Right renal cortex interstitium (tissue), 3 donors: ENCODE data around the gene SEMA6B. TPM values are rescaled to one million over a fixed set of nuclear protein-coding genes. Genes with fewer than 3 reads are reported as not detected.
"Not testable (repeated sequence)": the region's sequence is repeated elsewhere in the genome, so short reads cannot be mapped to it uniquely, and the experiment has no call there.

ENCODE experiments used
- DNase-seq, 3 donors: peaks; one replicate each; pipeline ENCODE4 v3.0.0-alpha.2; 2013; ENCODE audit warnings: low read depth in 3 of 3, low spot score in 2 of 3
- polyA plus RNA-seq, 3 donors: library from polyadenylated mRNA; unstranded; fragments of 120-200 nt; gene quantifications; one replicate each; pipeline ENCODE4 v1.2.1, GENCODE V29; 2013; ENCODE audit not compliant: insufficient read length in 3 of 3

The SEMA6B gene
- polyA plus RNA-seq, 3 donors = 1.7 to 2.7 (median 2.2) TPM

- DNase-seq = no peak
Measured at GRCh38 chr19:4576016-4576933, 16.8 kb upstream of the SEMA6B start.

GRCh38 chr19:4575267-4576015 is 16.0 kb upstream of the SEMA6B start:
- DNase-seq = peak in 1 of 3 donors; percentile 43

- DNase-seq = no peak
Measured at GRCh38 chr19:4573682-4574081, 14.2 kb upstream of the SEMA6B start.

- no peak for DNase-seq
Measured at GRCh38 chr19:4571305-4571917, 11.9 kb upstream of the SEMA6B start.

- DNase-seq = no peak
Measured at GRCh38 chr19:4570916-4571304, 11.4 kb upstream of the SEMA6B start.

- no peak for DNase-seq
Measured at GRCh38 chr19:4570402-4570801, 10.9 kb upstream of the SEMA6B start.

- no peak for DNase-seq
Measured at GRCh38 chr19:4568886-4569285, 9.4 kb upstream of the SEMA6B start.

- no peak for DNase-seq
Measured at GRCh38 chr19:4567584-4568071, 8.1 kb upstream of the SEMA6B start.

GRCh38 chr19:4566402-4567051 is 7.0 kb upstream of the SEMA6B start:
- no peak for DNase-seq

GRCh38 chr19:4563562-4563961 is 4.1 kb upstream of the SEMA6B start:
- DNase-seq = not testable (repeated sequence)

- DNase-seq = not testable (repeated sequence)
Measured at GRCh38 chr19:4562085-4562484, 2.6 kb upstream of the SEMA6B start.

- no peak for DNase-seq
Measured at GRCh38 chr19:4557971-4558941, 1.2 kb downstream of the SEMA6B start.

- no peak for DNase-seq
Measured at GRCh38 chr19:4557144-4557970, 2.1 kb downstream of the SEMA6B start.

- DNase-seq = no peak
Measured at GRCh38 chr19:4556597-4557127, 2.8 kb downstream of the SEMA6B start.

GRCh38 chr19:4555657-4556561 is 3.6 kb downstream of the SEMA6B start:
- DNase-seq = no peak

GRCh38 chr19:4554717-4555116 is 4.8 kb downstream of the SEMA6B start:
- DNase-seq = no peak

GRCh38 chr19:4553775-4554174 is 5.7 kb downstream of the SEMA6B start:
- DNase-seq = no peak
